ENCODE measurements around the gene CR1L.

DNA sequence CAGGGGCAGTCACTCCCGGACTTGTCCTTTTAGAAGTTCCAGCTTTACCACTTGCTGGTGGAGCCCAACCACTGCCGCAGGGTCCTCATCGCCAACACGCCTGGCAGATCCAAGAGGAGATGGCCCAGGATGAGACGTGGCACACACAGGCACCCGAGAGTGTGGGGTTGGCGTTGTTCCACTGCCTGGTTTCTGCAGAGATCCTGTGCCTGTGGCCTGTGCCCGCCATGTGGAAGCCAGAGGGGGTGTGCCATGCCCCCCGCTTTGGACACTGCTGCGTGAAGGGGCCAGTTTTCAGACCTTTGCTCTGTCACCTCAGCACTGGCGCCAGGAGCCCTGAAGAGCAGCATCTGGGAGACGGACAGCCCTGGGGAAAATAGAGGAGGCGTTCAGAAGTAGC, 117.7 kb downstream of the CR1L start:
- TF ChIP-seq, protein P1, sequence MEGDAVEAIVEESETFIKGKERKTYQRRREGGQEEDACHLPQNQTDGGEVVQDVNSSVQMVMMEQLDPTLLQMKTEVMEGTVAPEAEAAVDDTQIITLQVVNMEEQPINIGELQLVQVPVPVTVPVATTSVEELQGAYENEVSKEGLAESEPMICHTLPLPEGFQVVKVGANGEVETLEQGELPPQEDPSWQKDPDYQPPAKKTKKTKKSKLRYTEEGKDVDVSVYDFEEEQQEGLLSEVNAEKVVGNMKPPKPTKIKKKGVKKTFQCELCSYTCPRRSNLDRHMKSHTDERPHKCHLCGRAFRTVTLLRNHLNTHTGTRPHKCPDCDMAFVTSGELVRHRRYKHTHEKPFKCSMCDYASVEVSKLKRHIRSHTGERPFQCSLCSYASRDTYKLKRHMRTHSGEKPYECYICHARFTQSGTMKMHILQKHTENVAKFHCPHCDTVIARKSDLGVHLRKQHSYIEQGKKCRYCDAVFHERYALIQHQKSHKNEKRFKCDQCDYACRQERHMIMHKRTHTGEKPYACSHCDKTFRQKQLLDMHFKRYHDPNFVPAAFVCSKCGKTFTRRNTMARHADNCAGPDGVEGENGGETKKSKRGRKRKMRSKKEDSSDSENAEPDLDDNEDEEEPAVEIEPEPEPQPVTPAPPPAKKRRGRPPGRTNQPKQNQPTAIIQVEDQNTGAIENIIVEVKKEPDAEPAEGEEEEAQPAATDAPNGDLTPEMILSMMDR (IDR thresholded peaks at IDR 0.05): no peak
- no peak for TF ChIP-seq POLR2A (IDR thresholded peaks at IDR 0.05)

Measured in gastroesophageal sphincter (tissue), 3 donors.